Spleen (tissue), 7 donors: Measurements from ENCODE around the gene DRD3.

Source experiments
- CTCF ChIP-seq, 11 experiments: fragments of 200-600 bp in 7 of 11; fragments of 450-650 bp in 4 of 11; sonication (generic) in 4 of 11; IDR thresholded peaks in 8 of 11; conservative IDR thresholded peaks in 3 of 11; 1 replicate in 7 of 11; 2 replicates in 4 of 11; pipeline versions ENCODE4 v1.4.0 to v1.8.0; 2016 to 2021; ENCODE audit warnings: antibody characterized with exemption in 11 of 11, inconsistent platforms in 4 of 11, mild to moderate bottlenecking in 1 of 11
- POLR2A ChIP-seq, 3 donors: fragments of 450-650 bp; IDR thresholded peaks; one replicate each; pipeline ENCODE4 v1.5.1; 2017; ENCODE audit warnings: antibody characterized with exemption in 3 of 3, mild to moderate bottlenecking in 1 of 3
- donor health status: DM: no; HTN: no; CAD: no; lungs with moderate emphysema.
- donor health status: DM: no; HTN: no; CAD: no.
- donor health status: DM: no; HTN: no; CAD: no.

- TF ChIP-seq POLR2A (IDR thresholded peaks at IDR 0.05), result no peak
- TF ChIP-seq CTCF (IDR thresholded peaks at IDR 0.05 in 8 of 11, conservative IDR thresholded peaks at IDR 0.05 in 3 of 11), result no peak
Observed at GRCh38 chr3:114219741-114220140, 40.9 kb upstream of the DRD3 start.
